Measurements from ENCODE around the gene HCK. TPM values are rescaled to one million over a fixed set of nuclear protein-coding genes. Genes with fewer than 3 reads are reported as not detected.
"Not testable (repeated sequence)": the region's sequence is repeated elsewhere in the genome, so short reads cannot be mapped to it uniquely, and the experiment has no call there.

The HCK gene
- total RNA-seq, 1 donor from 2014 or later, result 49.0 TPM

- intact Hi-C loops (cut with DNase I), result no loop called here
- Histone ChIP-seq H3K4me1 (peaks cover 40% of the 10 kb centered on the region), H3K36me3 (peaks cover 9% of the 10 kb centered on the region), H3K4me3 (no peak overlapping the region), H3K27ac (no peak overlapping the region), H3K27me3 (no peaks in the 10 kb centered on the region), H3K9me3 (no peaks in the 10 kb centered on the region)
- TF ChIP-seq CTCF (IDR thresholded peaks at IDR 0.05), result no peak
- DNase-seq, result no peak
- no peak for ATAC-seq
These were observed 62.4 kb downstream of the HCK start for GRCh38 chr20:32114305-32114960.

- Histone ChIP-seq H3K27ac (no peak overlapping the region), H3K27me3 (no peaks in the 10 kb centered on the region), H3K4me1 (peaks cover 38% of the 10 kb centered on the region), H3K9me3 (no peaks in the 10 kb centered on the region), H3K4me3 (no peak overlapping the region), H3K36me3 (peaks cover 9% of the 10 kb centered on the region)
- intact Hi-C loops (cut with DNase I), result no loop called here
- DNase-seq, result no peak
- no peak for TF ChIP-seq CTCF (IDR thresholded peaks at IDR 0.05)
- ATAC-seq, result no peak
These were observed 63.2 kb downstream of the HCK start for GRCh38 chr20:32115211-32115767.

GRCh38 chr20:32116079-32116521 is 64.1 kb downstream of the HCK start:
- no peak for DNase-seq
- no peaks in the 10 kb centered on the region for H3K27me3 ChIP-seq
- H3K36me3 ChIP-seq, result peaks cover 9% of the 10 kb centered on the region
- no peak overlapping the region for H3K4me3 ChIP-seq
- intact Hi-C loops (cut with DNase I), result no loop called here
- TF ChIP-seq CTCF (IDR thresholded peaks at IDR 0.05), result no peak
- H3K4me1 ChIP-seq, result peaks cover 30% of the 10 kb centered on the region
- ATAC-seq, result no peak
- H3K9me3 ChIP-seq, result no peaks in the 10 kb centered on the region
- H3K27ac ChIP-seq, result no peak overlapping the region

GRCh38 chr20:32116796-32117195 is 64.8 kb downstream of the HCK start:
- H3K4me1 ChIP-seq, result peaks cover 23% of the 10 kb centered on the region
- ATAC-seq; H3K27me3 ChIP-seq; H3K27ac ChIP-seq; H3K36me3 ChIP-seq; H3K9me3 ChIP-seq; H3K4me3 ChIP-seq; intact Hi-C loops (cut with DNase I); DNase-seq: not testable (repeated sequence)

GRCh38 chr20:32118427-32118826 is 66.4 kb downstream of the HCK start:
- ATAC-seq; H3K36me3 ChIP-seq; H3K9me3 ChIP-seq; intact Hi-C loops (cut with DNase I); H3K27me3 ChIP-seq; DNase-seq; H3K27ac ChIP-seq; H3K4me1 ChIP-seq; H3K4me3 ChIP-seq: not testable (repeated sequence)

- Histone ChIP-seq H3K36me3 (peaks cover 7% of the 10 kb centered on the region), H3K4me3 (no peak overlapping the region), H3K27ac (no peak overlapping the region), H3K4me1 (peaks cover 10% of the 10 kb centered on the region), H3K27me3 (no peaks in the 10 kb centered on the region), H3K9me3 (no peaks in the 10 kb centered on the region)
- DNase-seq, result no peak
- intact Hi-C loops (cut with DNase I), result no loop called here
- TF ChIP-seq CTCF (IDR thresholded peaks at IDR 0.05), result no peak
- no peak for ATAC-seq
These were observed 67.7 kb downstream of the HCK start for GRCh38 chr20:32119734-32120133.

- DNase-seq; ATAC-seq; H3K4me3 ChIP-seq; H3K9me3 ChIP-seq; H3K4me1 ChIP-seq; H3K27ac ChIP-seq; intact Hi-C loops (cut with DNase I); H3K27me3 ChIP-seq; H3K36me3 ChIP-seq: not testable (repeated sequence)
These were observed 69.9 kb downstream of the HCK start for GRCh38 chr20:32121908-32122307.
